Measurements from ENCODE around the gene BNC2.

The BNC2 gene

DNA sequence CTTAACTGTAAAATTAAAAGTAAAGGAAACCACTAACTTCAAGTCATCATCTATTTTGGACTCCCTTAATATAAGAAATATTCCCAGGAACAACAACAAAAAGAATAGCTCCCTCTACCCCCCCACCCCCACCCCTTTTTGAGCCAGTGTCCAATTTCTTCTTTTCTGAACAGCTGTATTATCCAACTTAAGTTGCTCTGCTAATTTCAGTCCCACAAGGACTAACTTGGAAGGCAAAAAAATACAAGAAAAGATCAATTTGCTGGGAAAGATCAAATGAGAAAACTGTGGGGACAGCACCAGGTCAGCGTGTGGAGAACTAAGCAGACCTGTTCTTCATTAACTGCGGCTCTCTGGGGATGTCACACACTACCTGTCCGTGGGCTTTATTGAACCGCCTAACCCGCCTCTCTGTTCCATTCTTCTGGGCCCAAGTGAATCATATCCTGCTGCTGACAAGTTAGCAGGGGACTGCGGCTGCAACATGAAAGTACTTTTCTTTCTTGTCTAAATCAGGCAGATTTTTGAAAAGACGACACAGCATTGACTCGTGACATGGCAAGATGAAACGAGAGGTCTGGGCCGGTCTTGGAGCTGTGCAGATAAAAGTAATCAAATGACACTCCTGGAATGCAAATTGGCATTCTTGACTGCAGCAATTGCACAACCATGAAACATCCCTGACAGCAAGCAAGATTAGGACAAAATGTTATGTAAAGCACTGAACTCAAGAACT lies 2.7 kb downstream of the BNC2 start:
- peaks cover 13% of the 10 kb centered on the region for H3K4me1 ChIP-seq (ENCODE audit: control insufficient read depth, insufficient read depth, low read length)
- CTCF ChIA-PET = interaction anchor here (0.6 kb wide), 1 partner anchor 352 kb away, joined by 3 read pairs; no protein-coding TSS in a partner anchor
- POLR2A ChIA-PET = no interaction called here
- peak overlapping the region; percentile 11 for H3K4me3 ChIP-seq (ENCODE audit: low read depth, low read length)
- H3K27ac ChIP-seq (ENCODE audit: extremely low read depth, low read depth, low read length) = peak overlapping the region; percentile 16; the same call in 1 of the 2 replicates
- no peaks in the 10 kb centered on the region for H3K9me3 ChIP-seq (ENCODE audit: control insufficient read depth, insufficient read depth, low read depth, low read length)
- no peaks in the 10 kb centered on the region for H3K36me3 ChIP-seq (ENCODE audit: control insufficient read depth in 2 of 2, insufficient read depth in 1 of 2, low read length in 2 of 2)
- TF ChIP-seq ZBTB8A (tag by site-specific recombination; IDR thresholded peaks at IDR 0.05) (no peak), ZNF146 (tag by site-specific recombination; IDR thresholded peaks at IDR 0.05) (no peak), ZNF391 (tag by site-specific recombination; IDR thresholded peaks at IDR 0.05; ENCODE audit: borderline replicate concordance, low read depth) (no peak), ZFHX2 (tag by site-specific recombination; conservative IDR thresholded peaks at IDR 0.05) (0 out of 2 replicates have a peak, but pooled peaks have one; percentile 16), SP7 (tag by site-specific recombination; IDR thresholded peaks at IDR 0.05) (no peak), ZNF785 (tag by site-specific recombination; IDR thresholded peaks at IDR 0.05) (no peak), ZNF704 (tag by site-specific recombination; IDR thresholded peaks at IDR 0.05) (no peak), ZNF114 (tag by site-specific recombination; IDR thresholded peaks at IDR 0.05) (no peak), ZNF335 (tag by site-specific recombination; conservative IDR thresholded peaks at IDR 0.05) (no peak), PRDM1 (tag by site-specific recombination; IDR thresholded peaks at IDR 0.05) (0 out of 2 replicates have a peak, but pooled peaks have one; percentile 12), ZNF202 (tag by site-specific recombination; IDR thresholded peaks at IDR 0.05; ENCODE audit: borderline replicate concordance) (no peak), ZNF133 (tag by site-specific recombination; IDR thresholded peaks at IDR 0.05) (no peak), ZNF121 (tag by site-specific recombination; IDR thresholded peaks at IDR 0.05) (no peak), ZNF549 (tag by site-specific recombination; IDR thresholded peaks at IDR 0.05) (no peak), YY2 (tag by site-specific recombination; IDR thresholded peaks at IDR 0.05) (no peak), ZNF157 (tag by site-specific recombination; IDR thresholded peaks at IDR 0.05) (no peak), ZNF600 (tag by site-specific recombination; IDR thresholded peaks at IDR 0.05) (peak; percentile 27; the same call in 1 of the 2 replicates), ZSCAN16 (tag by site-specific recombination; IDR thresholded peaks at IDR 0.05) (no peak), OSR2 (tag by site-specific recombination; IDR thresholded peaks at IDR 0.05) (no peak), TSHZ1 (tag by site-specific recombination; IDR thresholded peaks at IDR 0.05; ENCODE audit: borderline replicate concordance) (no peak), ZNF416 (tag by site-specific recombination; IDR thresholded peaks at IDR 0.05) (no peak), ZNF510 (tag by site-specific recombination; IDR thresholded peaks at IDR 0.05; ENCODE audit: insufficient replicate concordance) (no peak)
- TF ChIP-seq, protein P1, sequence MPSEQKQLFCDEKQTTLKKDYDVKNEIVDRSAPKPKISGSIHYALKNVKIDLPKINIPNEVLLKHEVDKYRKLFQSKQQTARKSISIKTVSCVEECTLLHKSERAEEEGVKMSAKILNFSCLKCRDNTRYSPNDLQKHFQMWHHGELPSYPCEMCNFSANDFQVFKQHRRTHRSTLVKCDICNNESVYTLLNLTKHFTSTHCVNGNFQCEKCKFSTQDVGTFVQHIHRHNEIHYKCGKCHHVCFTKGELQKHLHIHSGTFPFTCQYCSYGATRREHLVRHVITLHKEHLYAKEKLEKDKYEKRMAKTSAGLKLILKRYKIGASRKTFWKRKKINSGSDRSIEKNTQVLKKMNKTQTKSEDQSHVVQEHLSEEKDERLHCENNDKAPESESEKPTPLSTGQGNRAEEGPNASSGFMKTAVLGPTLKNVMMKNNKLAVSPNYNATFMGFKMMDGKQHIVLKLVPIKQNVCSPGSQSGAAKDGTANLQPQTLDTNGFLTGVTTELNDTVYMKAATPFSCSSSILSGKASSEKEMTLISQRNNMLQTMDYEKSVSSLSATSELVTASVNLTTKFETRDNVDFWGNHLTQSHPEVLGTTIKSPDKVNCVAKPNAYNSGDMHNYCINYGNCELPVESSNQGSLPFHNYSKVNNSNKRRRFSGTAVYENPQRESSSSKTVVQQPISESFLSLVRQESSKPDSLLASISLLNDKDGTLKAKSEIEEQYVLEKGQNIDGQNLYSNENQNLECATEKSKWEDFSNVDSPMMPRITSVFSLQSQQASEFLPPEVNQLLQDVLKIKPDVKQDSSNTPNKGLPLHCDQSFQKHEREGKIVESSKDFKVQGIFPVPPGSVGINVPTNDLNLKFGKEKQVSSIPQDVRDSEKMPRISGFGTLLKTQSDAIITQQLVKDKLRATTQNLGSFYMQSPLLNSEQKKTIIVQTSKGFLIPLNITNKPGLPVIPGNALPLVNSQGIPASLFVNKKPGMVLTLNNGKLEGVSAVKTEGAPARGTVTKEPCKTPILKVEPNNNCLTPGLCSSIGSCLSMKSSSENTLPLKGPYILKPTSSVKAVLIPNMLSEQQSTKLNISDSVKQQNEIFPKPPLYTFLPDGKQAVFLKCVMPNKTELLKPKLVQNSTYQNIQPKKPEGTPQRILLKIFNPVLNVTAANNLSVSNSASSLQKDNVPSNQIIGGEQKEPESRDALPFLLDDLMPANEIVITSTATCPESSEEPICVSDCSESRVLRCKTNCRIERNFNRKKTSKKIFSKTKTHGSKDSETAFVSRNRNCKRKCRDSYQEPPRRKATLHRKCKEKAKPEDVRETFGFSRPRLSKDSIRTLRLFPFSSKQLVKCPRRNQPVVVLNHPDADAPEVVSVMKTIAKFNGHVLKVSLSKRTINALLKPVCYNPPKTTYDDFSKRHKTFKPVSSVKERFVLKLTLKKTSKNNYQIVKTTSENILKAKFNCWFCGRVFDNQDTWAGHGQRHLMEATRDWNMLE (tag by site-specific recombination; conservative IDR thresholded peaks at IDR 0.05; ENCODE audit: low read depth) = no peak
- TF ChIP-seq, protein P2, sequence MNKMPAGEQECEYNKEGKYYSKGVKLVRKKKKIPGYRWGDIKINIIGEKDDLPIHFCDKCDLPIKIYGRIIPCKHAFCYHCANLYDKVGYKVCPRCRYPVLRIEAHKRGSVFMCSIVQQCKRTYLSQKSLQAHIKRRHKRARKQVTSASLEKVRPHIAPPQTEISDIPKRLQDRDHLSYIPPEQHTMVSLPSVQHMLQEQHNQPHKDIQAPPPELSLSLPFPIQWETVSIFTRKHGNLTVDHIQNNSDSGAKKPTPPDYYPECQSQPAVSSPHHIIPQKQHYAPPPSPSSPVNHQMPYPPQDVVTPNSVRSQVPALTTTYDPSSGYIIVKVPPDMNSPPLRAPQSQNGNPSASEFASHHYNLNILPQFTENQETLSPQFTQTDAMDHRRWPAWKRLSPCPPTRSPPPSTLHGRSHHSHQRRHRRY (tag by site-specific recombination; IDR thresholded peaks at IDR 0.05) = no peak
- TF ChIP-seq, protein P3, sequence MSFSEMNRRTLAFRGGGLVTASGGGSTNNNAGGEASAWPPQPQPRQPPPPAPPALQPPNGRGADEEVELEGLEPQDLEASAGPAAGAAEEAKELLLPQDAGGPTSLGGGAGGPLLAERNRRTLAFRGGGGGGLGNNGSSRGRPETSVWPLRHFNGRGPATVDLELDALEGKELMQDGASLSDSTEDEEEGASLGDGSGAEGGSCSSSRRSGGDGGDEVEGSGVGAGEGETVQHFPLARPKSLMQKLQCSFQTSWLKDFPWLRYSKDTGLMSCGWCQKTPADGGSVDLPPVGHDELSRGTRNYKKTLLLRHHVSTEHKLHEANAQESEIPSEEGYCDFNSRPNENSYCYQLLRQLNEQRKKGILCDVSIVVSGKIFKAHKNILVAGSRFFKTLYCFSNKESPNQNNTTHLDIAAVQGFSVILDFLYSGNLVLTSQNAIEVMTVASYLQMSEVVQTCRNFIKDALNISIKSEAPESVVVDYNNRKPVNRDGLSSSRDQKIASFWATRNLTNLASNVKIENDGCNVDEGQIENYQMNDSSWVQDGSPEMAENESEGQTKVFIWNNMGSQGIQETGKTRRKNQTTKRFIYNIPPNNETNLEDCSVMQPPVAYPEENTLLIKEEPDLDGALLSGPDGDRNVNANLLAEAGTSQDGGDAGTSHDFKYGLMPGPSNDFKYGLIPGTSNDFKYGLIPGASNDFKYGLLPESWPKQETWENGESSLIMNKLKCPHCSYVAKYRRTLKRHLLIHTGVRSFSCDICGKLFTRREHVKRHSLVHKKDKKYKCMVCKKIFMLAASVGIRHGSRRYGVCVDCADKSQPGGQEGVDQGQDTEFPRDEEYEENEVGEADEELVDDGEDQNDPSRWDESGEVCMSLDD (tag by site-specific recombination; IDR thresholded peaks at IDR 0.05) = no peak

All from HEK293 (cell line).